Measurements from ENCODE around the gene WNT6.
"Not testable (repeated sequence)": the region's sequence is repeated elsewhere in the genome, so short reads cannot be mapped to it uniquely, and the experiment has no call there.

The WNT6 gene

DNA sequence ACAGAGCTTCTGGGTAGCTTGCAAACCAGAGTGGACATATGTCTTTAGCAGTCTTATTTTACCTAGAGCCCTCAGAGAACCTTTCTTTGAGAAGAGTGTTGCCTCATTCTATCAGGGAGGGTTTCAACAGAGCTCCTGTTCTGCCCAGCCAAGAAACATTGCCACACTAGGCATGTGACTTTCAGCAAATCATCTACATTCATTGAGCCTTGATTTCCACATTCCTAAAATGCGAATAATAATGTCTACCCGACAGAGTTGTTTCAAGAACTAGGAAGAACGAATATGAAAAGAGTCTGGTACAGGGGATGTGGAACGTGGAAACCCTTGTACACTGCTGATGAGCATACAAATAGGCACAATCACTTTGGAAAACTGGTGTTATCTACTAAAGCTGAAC, 20.2 kb upstream of the WNT6 start:
- peak; percentile 32 for DNase-seq (ENCODE audit: extremely low read depth, low read depth)
- TF ChIP-seq, protein P1, sequence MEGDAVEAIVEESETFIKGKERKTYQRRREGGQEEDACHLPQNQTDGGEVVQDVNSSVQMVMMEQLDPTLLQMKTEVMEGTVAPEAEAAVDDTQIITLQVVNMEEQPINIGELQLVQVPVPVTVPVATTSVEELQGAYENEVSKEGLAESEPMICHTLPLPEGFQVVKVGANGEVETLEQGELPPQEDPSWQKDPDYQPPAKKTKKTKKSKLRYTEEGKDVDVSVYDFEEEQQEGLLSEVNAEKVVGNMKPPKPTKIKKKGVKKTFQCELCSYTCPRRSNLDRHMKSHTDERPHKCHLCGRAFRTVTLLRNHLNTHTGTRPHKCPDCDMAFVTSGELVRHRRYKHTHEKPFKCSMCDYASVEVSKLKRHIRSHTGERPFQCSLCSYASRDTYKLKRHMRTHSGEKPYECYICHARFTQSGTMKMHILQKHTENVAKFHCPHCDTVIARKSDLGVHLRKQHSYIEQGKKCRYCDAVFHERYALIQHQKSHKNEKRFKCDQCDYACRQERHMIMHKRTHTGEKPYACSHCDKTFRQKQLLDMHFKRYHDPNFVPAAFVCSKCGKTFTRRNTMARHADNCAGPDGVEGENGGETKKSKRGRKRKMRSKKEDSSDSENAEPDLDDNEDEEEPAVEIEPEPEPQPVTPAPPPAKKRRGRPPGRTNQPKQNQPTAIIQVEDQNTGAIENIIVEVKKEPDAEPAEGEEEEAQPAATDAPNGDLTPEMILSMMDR (IDR thresholded peaks at IDR 0.05; ENCODE audit: low read depth, low read length) = no peak

DNA sequence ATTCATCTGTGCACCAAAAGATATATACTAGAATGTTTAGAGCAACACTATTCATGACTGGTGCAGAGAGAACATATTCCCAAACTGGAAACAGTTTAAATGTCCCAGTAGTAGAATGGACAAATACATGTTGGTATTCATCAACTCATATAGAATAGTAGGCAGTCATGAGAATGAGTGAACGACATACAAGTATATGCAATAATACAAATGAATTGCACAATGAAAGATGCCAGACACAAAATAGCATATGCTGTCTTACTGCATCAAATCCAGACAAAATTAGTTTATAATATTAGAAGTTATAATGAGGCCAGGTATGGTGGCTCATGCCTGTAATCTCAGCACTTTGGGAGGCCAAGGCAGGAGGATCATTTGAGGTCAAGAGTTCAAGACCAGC, 19.7 kb upstream of the WNT6 start:
- DNase-seq (ENCODE audit: extremely low read depth, low read depth) = no peak
- TF ChIP-seq, protein P1 (IDR thresholded peaks at IDR 0.05; ENCODE audit: low read depth, low read length) = no peak

DNA sequence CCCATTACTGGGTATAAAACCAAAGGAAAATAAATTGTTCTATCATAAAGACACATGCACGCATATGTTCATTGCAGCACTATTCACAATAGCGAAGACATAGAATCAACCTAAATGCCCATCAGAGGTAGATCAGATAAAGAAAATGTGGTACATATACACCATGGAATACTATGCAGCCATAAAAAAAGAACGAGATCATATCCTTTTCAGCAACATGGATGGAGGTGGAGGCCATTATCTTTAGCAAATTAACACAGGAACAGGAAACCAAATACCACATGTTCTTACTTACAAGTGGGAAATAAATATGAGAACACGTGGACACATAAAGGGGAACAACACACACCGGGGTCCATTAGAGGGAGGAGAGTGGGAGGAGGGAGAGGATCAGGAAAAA, 15.3 kb upstream of the WNT6 start:
- DNase-seq (ENCODE audit: extremely low read depth, low read depth) = not testable (repeated sequence)

DNA sequence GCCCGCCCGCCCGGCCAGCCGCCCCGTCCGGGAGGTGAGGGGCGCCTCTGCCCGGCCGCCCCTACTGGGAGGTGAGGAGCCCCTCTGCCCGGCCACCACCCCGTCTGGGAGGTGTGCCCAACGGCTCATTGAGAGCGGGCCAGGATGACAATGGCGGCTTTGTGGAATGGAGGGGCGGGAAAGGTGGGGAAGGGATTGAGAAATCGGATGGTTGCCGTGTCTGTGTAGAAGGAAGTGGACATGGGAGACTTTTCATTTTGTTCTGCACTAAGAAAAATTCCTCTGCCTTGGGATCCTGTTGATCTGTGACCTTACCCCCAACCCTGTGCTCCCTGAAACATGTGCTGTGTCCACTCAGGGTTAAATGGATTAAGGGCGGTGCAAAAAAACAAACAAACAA, 12.6 kb upstream of the WNT6 start:
- DNase-seq (ENCODE audit: extremely low read depth, low read depth) = not testable (repeated sequence)

DNA sequence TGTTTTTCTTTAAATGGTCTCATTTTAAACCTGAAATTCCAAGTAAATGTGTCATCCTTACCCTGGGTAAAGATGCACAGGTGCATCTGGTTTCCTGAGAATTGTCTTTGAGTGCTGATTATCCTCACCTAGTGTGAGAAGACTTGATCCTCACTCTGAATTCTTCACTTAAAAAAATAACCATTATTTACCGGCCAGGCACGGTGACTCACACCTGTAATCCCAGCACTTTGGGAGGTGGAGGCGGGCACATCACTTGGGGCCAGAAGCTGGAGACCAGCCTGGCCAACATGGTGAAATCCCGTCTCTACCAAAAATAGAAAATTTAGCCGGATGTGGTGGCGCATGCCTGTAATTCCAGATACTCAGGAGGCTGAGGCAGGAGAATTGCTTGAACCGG, 9.9 kb upstream of the WNT6 start:
- no peak for DNase-seq (ENCODE audit: extremely low read depth, low read depth)

DNA sequence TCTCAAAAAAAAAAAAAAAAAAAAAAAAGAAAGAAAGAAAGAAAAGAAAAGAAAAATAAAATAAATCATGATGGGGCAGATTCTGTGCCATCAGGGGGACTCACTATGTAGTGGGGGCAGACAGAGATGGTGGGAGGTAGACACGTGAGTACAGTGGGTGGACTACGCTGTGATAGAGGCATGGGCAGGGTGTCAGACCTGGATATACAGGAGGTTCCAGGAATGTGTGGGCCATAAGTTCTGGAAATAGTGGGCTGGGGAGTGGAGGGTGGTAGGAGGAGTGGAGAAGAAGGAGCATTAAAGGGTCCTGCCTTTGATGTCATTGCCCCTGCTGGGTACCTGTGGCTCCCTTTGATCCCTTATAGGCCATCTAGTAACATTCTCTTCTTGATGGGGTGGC, 8.8 kb upstream of the WNT6 start:
- TF ChIP-seq, protein P1 (IDR thresholded peaks at IDR 0.05; ENCODE audit: low read depth, low read length) = no peak
- no peak for DNase-seq (ENCODE audit: extremely low read depth, low read depth)

More for the DNA sequence above, 9.9 kb upstream of the WNT6 start:
- TF ChIP-seq, protein P1 (IDR thresholded peaks at IDR 0.05; ENCODE audit: low read depth, low read length) = no peak

DNA sequence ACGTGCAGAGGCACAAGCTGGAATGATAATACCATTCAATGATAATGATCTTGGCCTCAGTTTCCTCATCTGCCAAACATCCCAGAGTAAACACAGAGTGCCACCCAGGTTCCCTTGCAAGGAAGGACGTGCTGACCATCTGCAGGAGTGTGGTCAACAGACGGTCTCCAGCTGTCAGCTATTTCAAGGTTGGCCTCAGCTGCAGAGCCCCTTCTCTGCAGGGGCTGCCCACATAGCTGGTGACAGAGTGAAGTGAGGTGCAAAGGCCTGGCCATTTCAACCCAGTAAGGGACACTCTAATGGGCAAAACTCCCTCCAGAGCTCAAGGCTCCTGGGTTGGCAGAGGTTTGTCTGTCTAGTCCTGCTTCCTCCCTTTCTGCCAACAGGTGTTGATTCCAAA, 8.3 kb upstream of the WNT6 start:
- TF ChIP-seq, protein P1 (IDR thresholded peaks at IDR 0.05; ENCODE audit: low read depth, low read length) = no peak
- no peak for DNase-seq (ENCODE audit: extremely low read depth, low read depth)

DNA sequence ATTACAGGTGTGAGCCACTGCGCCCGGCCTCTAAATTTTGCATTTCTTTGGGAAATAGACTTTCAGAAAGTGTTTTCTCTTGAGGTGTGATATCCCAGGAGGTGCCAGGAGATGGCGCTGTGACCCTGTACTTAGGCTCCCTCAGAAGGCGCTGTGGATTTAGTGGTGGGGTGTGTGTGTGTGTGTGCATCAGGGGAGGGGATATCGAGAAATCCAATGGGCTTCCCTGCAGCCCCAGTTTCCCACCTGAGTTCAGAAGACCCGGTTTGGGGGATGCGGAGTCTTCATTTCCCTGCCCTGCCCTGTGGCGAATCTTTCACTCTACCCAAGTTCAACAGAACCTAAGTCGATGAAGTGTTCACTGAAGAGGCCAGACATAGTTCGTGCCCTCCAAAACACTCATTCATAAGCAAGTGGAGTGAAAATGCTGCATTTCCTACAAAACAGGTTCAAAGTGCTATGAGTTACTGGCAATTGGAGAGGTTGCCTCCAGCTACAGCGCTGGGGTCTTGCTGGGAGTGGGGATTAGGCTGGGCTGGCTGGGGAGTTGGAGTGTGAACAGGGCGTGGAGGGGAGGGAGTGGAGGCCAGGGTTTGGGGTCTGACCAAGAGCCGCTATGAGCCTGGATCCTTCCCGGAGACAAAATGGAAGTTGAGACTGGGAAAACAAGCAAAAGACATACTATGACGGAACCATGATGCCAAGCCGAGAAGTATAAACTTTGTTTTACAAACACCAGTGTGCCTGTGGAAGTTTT, 6.5 kb upstream of the WNT6 start:
- DNase-seq (ENCODE audit: extremely low read depth, low read depth) = peak; percentile 15
- TF ChIP-seq, protein P1 (IDR thresholded peaks at IDR 0.05; ENCODE audit: low read depth, low read length) = peak; percentile 75

All from AG09319 (cell line).